ENCODE data around the gene BEST2.

Gene BEST2

GRCh38 chr19:12783291-12783848 lies 31.8 kb downstream of the BEST2 start (continued):
- no peak for TF ChIP-seq TCF4 (CRISPR knock-in tag; IDR thresholded peaks at IDR 0.05; ENCODE audit: borderline replicate concordance)
- TF ChIP-seq ZC3H10 (CRISPR knock-in tag; IDR thresholded peaks at IDR 0.05): no peak
- TF ChIP-seq BACH2 (CRISPR knock-in tag; IDR thresholded peaks at IDR 0.05; ENCODE audit: borderline replicate concordance): no peak
- TF ChIP-seq GLIS3 (CRISPR knock-in tag; IDR thresholded peaks at IDR 0.05): no peak
- no peak for TF ChIP-seq ESRRG (CRISPR knock-in tag; IDR thresholded peaks at IDR 0.05)
- TF ChIP-seq POU6F1 (CRISPR knock-in tag; IDR thresholded peaks at IDR 0.05; ENCODE audit: borderline replicate concordance, low read depth): no peak
- TF ChIP-seq TSHZ2 (CRISPR knock-in tag; IDR thresholded peaks at IDR 0.05): no peak
- TF ChIP-seq RARB (CRISPR knock-in tag; IDR thresholded peaks at IDR 0.05): no peak

- no peak for ATAC-seq
- no peak for TF ChIP-seq GLIS3 (CRISPR knock-in tag; IDR thresholded peaks at IDR 0.05)
- no peak for TF ChIP-seq BACH2 (CRISPR knock-in tag; IDR thresholded peaks at IDR 0.05; ENCODE audit: borderline replicate concordance)
- no peak for TF ChIP-seq ZFP3 (CRISPR knock-in tag; IDR thresholded peaks at IDR 0.05)
- no peak for TF ChIP-seq TCF4 (CRISPR knock-in tag; IDR thresholded peaks at IDR 0.05; ENCODE audit: borderline replicate concordance)
Observed at GRCh38 chr19:12783849-12784393, 32.3 kb downstream of the BEST2 start.

- TF ChIP-seq CSRNP3 (CRISPR knock-in tag; IDR thresholded peaks at IDR 0.05) (no peak), ZFP3 (CRISPR knock-in tag; IDR thresholded peaks at IDR 0.05) (no peak), ZC3H10 (CRISPR knock-in tag; IDR thresholded peaks at IDR 0.05) (no peak), SNAI2 (CRISPR knock-in tag; IDR thresholded peaks at IDR 0.05) (no peak), ZFP30 (CRISPR knock-in tag; IDR thresholded peaks at IDR 0.05) (no peak), ISL1 (CRISPR knock-in tag; IDR thresholded peaks at IDR 0.05) (no peak), CREB5 (CRISPR knock-in tag; IDR thresholded peaks at IDR 0.05; ENCODE audit: low read depth) (no peak), ZNF70 (CRISPR knock-in tag; IDR thresholded peaks at IDR 0.05) (no peak), ESRRG (CRISPR knock-in tag; IDR thresholded peaks at IDR 0.05) (no peak), PATZ1 (CRISPR knock-in tag; IDR thresholded peaks at IDR 0.05; ENCODE audit: borderline replicate concordance) (no peak)
- no peak for ATAC-seq
Observed at GRCh38 chr19:12784394-12784870, 32.8 kb downstream of the BEST2 start.

GRCh38 chr19:12784871-12785430 lies 33.4 kb downstream of the BEST2 start:
- no peak for ATAC-seq
- no peak for TF ChIP-seq CSRNP3 (CRISPR knock-in tag; IDR thresholded peaks at IDR 0.05)
- no peak for TF ChIP-seq CREB5 (CRISPR knock-in tag; IDR thresholded peaks at IDR 0.05; ENCODE audit: low read depth)
- TF ChIP-seq CSDC2 (CRISPR knock-in tag; IDR thresholded peaks at IDR 0.05): no peak
- no peak for TF ChIP-seq ZNF8 (CRISPR knock-in tag; IDR thresholded peaks at IDR 0.05)
- no peak for TF ChIP-seq TSHZ2 (CRISPR knock-in tag; IDR thresholded peaks at IDR 0.05)
- no peak for TF ChIP-seq PPARA (CRISPR knock-in tag; IDR thresholded peaks at IDR 0.05; ENCODE audit: borderline replicate concordance)
- no peak for TF ChIP-seq BACH2 (CRISPR knock-in tag; IDR thresholded peaks at IDR 0.05; ENCODE audit: borderline replicate concordance)
- TF ChIP-seq ZC3H10 (CRISPR knock-in tag; IDR thresholded peaks at IDR 0.05): no peak
